ENCODE results near the gene ROBO2.

Gene ROBO2

GRCh38 chr3:77648214-77648613 lies 608.3 kb downstream of the ROBO2 start:
- H3K4me3 ChIP-seq (ENCODE audit: extremely low read depth, insufficient read depth, low read length, poor library complexity, severe bottlenecking): no peak overlapping the region
- no peaks in the 10 kb centered on the region for H3K36me3 ChIP-seq (ENCODE audit: control insufficient read depth, insufficient read depth, low read length)
- H3K4me1 ChIP-seq (ENCODE audit: control insufficient read depth, insufficient read depth, low read length, poor library complexity, severe bottlenecking): no peaks in the 10 kb centered on the region
- no peaks in the 10 kb centered on the region for H3K9me3 ChIP-seq (ENCODE audit: control insufficient read depth, low read length)
- no peak overlapping the region for H3K27ac ChIP-seq (ENCODE audit: low read depth, low read length, severe bottlenecking)
- WGBS, 2 experiments (ENCODE audit: insufficient coverage in 2 of 2): 60% methylated on average over 1 of the region's 2 CpGs; no CpG with 5 or more reads in 1 of the 2 experiments

DNA sequence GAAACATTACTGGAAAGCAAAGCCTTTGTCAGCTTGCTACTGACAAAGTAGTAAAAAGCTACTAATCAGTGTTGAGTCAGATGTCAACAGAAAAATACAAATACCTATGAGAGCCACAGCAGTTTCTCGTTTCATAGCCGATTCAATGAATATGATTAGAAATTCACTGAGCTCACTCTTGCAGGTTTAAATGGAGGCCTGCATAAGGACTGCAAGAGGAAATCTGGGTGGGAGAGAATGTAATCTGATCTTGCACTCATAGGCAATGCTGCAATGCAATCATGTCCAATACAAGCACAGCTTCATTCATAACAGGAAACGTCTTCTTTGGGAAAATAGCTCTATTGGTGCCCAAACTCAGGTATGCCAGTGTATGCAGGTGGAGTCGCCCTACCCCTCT lies 608.8 kb downstream of the ROBO2 start:
- no peak overlapping the region for H3K4me3 ChIP-seq (ENCODE audit: extremely low read depth, insufficient read depth, low read length, poor library complexity, severe bottlenecking)
- H3K36me3 ChIP-seq (ENCODE audit: control insufficient read depth, insufficient read depth, low read length): no peaks in the 10 kb centered on the region
- whole genome bisulfite sequencing, 2 experiments (ENCODE audit: insufficient coverage in 2 of 2): 60% methylated on average over 3 of the region's 4 CpGs; no CpG with 5 or more reads in 1 of the 2 experiments
- H3K27ac ChIP-seq (ENCODE audit: low read depth, low read length, severe bottlenecking): no peak overlapping the region
- H3K9me3 ChIP-seq (ENCODE audit: control insufficient read depth, low read length): no peaks in the 10 kb centered on the region
- no peaks in the 10 kb centered on the region for H3K4me1 ChIP-seq (ENCODE audit: control insufficient read depth, insufficient read depth, low read length, poor library complexity, severe bottlenecking)

DNA sequence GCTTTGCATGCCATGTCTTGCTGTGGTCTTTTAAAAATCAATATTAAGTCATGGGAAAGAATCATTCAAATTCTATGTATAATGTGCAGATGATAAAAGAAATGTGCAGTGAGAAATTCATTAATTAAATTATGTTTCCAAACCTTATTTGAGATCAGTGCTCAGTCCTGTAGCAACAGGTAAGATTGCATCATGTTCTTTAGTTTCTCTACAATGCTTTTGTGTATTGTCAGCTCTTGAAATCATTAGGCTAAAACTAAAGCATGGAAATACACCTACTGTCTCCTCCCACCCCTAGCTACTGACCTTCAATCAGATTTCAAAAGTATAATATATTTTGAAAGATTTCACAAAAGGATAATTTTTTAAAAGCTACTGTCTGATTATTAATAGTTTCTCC lies 612.7 kb downstream of the ROBO2 start:
- Histone ChIP-seq H3K9me3 (ENCODE audit: control insufficient read depth, low read length) (no peaks in the 10 kb centered on the region), H3K4me1 (ENCODE audit: control insufficient read depth, insufficient read depth, low read length, poor library complexity, severe bottlenecking) (no peaks in the 10 kb centered on the region), H3K27ac (ENCODE audit: low read depth, low read length, severe bottlenecking) (no peak overlapping the region), H3K4me3 (ENCODE audit: extremely low read depth, insufficient read depth, low read length, poor library complexity, severe bottlenecking) (no peak overlapping the region), H3K36me3 (ENCODE audit: control insufficient read depth, insufficient read depth, low read length) (no peaks in the 10 kb centered on the region)

DNA sequence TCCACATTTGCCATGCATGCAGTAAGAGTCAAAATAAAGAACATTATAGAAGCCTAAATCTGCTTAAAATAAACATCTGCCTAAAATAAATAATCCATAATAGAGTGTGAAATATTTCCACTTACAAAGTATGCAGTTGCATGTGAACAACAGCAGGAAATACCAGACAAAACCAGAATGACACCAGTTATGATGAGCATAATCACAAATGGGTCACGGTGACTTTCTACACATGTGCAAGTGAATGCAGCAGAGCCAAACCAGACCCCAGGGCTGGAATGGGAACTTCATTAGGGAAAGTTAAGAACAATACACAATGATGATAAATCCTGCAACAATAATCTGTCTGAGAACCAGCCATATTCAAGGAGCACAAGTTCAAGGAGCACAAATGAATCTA lies 615.5 kb downstream of the ROBO2 start:
- Histone ChIP-seq H3K9me3 (ENCODE audit: control insufficient read depth, low read length) (no peaks in the 10 kb centered on the region), H3K4me3 (ENCODE audit: extremely low read depth, insufficient read depth, low read length, poor library complexity, severe bottlenecking) (no peak overlapping the region), H3K36me3 (ENCODE audit: control insufficient read depth, insufficient read depth, low read length) (no peaks in the 10 kb centered on the region), H3K4me1 (ENCODE audit: control insufficient read depth, insufficient read depth, low read length, poor library complexity, severe bottlenecking) (no peaks in the 10 kb centered on the region), H3K27ac (ENCODE audit: low read depth, low read length, severe bottlenecking) (no peak overlapping the region)
- WGBS, 2 experiments (ENCODE audit: insufficient coverage in 2 of 2): 83% methylated on average over 1 of the region's 1 CpG; no CpG with 5 or more reads in 1 of the 2 experiments

GRCh38 chr3:77660718-77661117 lies 620.8 kb downstream of the ROBO2 start:
- no peaks in the 10 kb centered on the region for H3K4me1 ChIP-seq (ENCODE audit: control insufficient read depth, insufficient read depth, low read length, poor library complexity, severe bottlenecking)
- no peak overlapping the region for H3K4me3 ChIP-seq (ENCODE audit: extremely low read depth, insufficient read depth, low read length, poor library complexity, severe bottlenecking)
- WGBS, 2 experiments (ENCODE audit: insufficient coverage in 2 of 2): no CpG with 5 or more reads among the region's 3 CpGs
- H3K36me3 ChIP-seq (ENCODE audit: control insufficient read depth, insufficient read depth, low read length): no peaks in the 10 kb centered on the region
- no peaks in the 10 kb centered on the region for H3K9me3 ChIP-seq (ENCODE audit: control insufficient read depth, low read length)
- H3K27ac ChIP-seq (ENCODE audit: low read depth, low read length, severe bottlenecking): no peak overlapping the region

GRCh38 chr3:77667901-77668300 lies 628.0 kb downstream of the ROBO2 start:
- Histone ChIP-seq H3K4me3 (ENCODE audit: extremely low read depth, insufficient read depth, low read length, poor library complexity, severe bottlenecking) (no peak overlapping the region), H3K9me3 (ENCODE audit: control insufficient read depth, low read length) (no peaks in the 10 kb centered on the region), H3K4me1 (ENCODE audit: control insufficient read depth, insufficient read depth, low read length, poor library complexity, severe bottlenecking) (peaks cover 4% of the 10 kb centered on the region), H3K36me3 (ENCODE audit: control insufficient read depth, insufficient read depth, low read length) (no peaks in the 10 kb centered on the region), H3K27ac (ENCODE audit: low read depth, low read length, severe bottlenecking) (no peak overlapping the region)
- WGBS, 2 experiments (ENCODE audit: insufficient coverage in 2 of 2): 67 to 90% methylated on average over 1 of the region's 1 CpG

- H3K36me3 ChIP-seq (ENCODE audit: control insufficient read depth, insufficient read depth, low read length): no peaks in the 10 kb centered on the region
- H3K9me3 ChIP-seq (ENCODE audit: control insufficient read depth, low read length): no peaks in the 10 kb centered on the region
- no peak overlapping the region for H3K27ac ChIP-seq (ENCODE audit: low read depth, low read length, severe bottlenecking)
- H3K4me1 ChIP-seq (ENCODE audit: control insufficient read depth, insufficient read depth, low read length, poor library complexity, severe bottlenecking): peaks cover 4% of the 10 kb centered on the region
- no peak overlapping the region for H3K4me3 ChIP-seq (ENCODE audit: extremely low read depth, insufficient read depth, low read length, poor library complexity, severe bottlenecking)
- WGBS, 2 experiments (ENCODE audit: insufficient coverage in 2 of 2): 75 to 100% methylated on average over 1 of the region's 1 CpG
These were observed 628.5 kb downstream of the ROBO2 start for GRCh38 chr3:77668376-77668775.

DNA sequence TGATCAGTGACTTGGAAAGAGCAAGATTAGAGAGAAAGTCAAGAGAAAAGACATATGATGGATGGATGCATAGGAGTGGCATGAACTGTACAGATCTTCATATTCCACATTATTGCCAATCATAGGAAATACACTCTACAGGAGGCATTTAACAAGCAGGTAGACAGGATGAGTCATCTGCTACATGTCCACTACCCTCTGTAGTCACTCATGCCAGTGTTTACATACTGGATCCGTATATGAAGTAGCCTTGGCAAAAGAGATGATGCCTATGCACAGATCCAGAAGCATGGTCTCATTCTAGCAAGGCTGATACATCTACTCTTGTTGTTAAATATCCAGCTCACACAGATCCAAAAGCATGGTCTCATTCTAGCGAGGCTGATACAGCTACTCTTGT lies 632.1 kb downstream of the ROBO2 start:
- H3K4me1 ChIP-seq (ENCODE audit: control insufficient read depth, insufficient read depth, low read length, poor library complexity, severe bottlenecking): peaks cover 4% of the 10 kb centered on the region
- H3K4me3 ChIP-seq (ENCODE audit: extremely low read depth, insufficient read depth, low read length, poor library complexity, severe bottlenecking): no peak overlapping the region
- H3K27ac ChIP-seq (ENCODE audit: low read depth, low read length, severe bottlenecking): no peak overlapping the region
- H3K36me3 ChIP-seq (ENCODE audit: control insufficient read depth, insufficient read depth, low read length): no peaks in the 10 kb centered on the region
- H3K9me3 ChIP-seq (ENCODE audit: control insufficient read depth, low read length): no peaks in the 10 kb centered on the region
- WGBS, 2 experiments (ENCODE audit: insufficient coverage in 2 of 2): 94 to 100% methylated on average over 2 of the region's 2 CpGs

- Histone ChIP-seq H3K27ac (ENCODE audit: low read depth, low read length, severe bottlenecking) (no peak overlapping the region), H3K4me1 (ENCODE audit: control insufficient read depth, insufficient read depth, low read length, poor library complexity, severe bottlenecking) (no peaks in the 10 kb centered on the region), H3K36me3 (ENCODE audit: control insufficient read depth, insufficient read depth, low read length) (no peaks in the 10 kb centered on the region), H3K9me3 (ENCODE audit: control insufficient read depth, low read length) (peaks cover 25% of the 10 kb centered on the region), H3K4me3 (ENCODE audit: extremely low read depth, insufficient read depth, low read length, poor library complexity, severe bottlenecking) (no peak overlapping the region)
- WGBS, 2 experiments (ENCODE audit: insufficient coverage in 2 of 2): no CpG with 5 or more reads among the region's 2 CpGs
These were observed 642.3 kb downstream of the ROBO2 start for GRCh38 chr3:77682162-77682561.

GRCh38 chr3:77684115-77684514 lies 644.2 kb downstream of the ROBO2 start:
- no peaks in the 10 kb centered on the region for H3K36me3 ChIP-seq (ENCODE audit: control insufficient read depth, insufficient read depth, low read length)
- H3K27ac ChIP-seq (ENCODE audit: low read depth, low read length, severe bottlenecking): no peak overlapping the region
- no peaks in the 10 kb centered on the region for H3K4me1 ChIP-seq (ENCODE audit: control insufficient read depth, insufficient read depth, low read length, poor library complexity, severe bottlenecking)
- no peak overlapping the region for H3K4me3 ChIP-seq (ENCODE audit: extremely low read depth, insufficient read depth, low read length, poor library complexity, severe bottlenecking)
- H3K9me3 ChIP-seq (ENCODE audit: control insufficient read depth, low read length): peaks cover 25% of the 10 kb centered on the region

GRCh38 chr3:77685713-77686112 lies 645.8 kb downstream of the ROBO2 start:
- 58 to 61% methylated on average over 1 to 2 of the region's 3 CpGs for WGBS, 2 experiments (ENCODE audit: insufficient coverage in 2 of 2)
- Histone ChIP-seq H3K4me1 (ENCODE audit: control insufficient read depth, insufficient read depth, low read length, poor library complexity, severe bottlenecking) (no peaks in the 10 kb centered on the region), H3K4me3 (ENCODE audit: extremely low read depth, insufficient read depth, low read length, poor library complexity, severe bottlenecking) (no peak overlapping the region), H3K36me3 (ENCODE audit: control insufficient read depth, insufficient read depth, low read length) (no peaks in the 10 kb centered on the region), H3K9me3 (ENCODE audit: control insufficient read depth, low read length) (peaks cover 25% of the 10 kb centered on the region), H3K27ac (ENCODE audit: low read depth, low read length, severe bottlenecking) (no peak overlapping the region)

DNA sequence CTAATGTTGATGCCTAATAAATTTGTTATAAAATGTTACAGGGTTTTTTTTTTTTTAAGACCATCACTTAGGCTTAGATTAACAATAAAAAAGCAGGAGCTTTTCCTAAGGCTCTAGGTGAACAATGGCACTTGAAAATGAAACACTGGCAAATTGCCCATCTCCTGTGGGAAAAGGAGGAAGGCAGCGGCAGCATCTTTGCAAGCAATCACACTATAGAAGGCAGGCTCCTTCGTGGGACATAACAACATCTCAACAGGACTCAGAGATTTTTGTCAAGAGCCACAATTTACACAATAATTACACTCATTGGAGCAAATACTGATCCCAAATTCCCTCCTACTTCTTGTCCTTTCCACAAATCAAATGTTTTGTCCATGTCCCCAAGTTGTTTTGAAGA lies 646.7 kb downstream of the ROBO2 start:
- H3K4me3 ChIP-seq (ENCODE audit: extremely low read depth, insufficient read depth, low read length, poor library complexity, severe bottlenecking): no peak overlapping the region
- H3K27ac ChIP-seq (ENCODE audit: low read depth, low read length, severe bottlenecking): no peak overlapping the region
- WGBS, 2 experiments (ENCODE audit: insufficient coverage in 2 of 2): 20% methylated on average over 1 of the region's 2 CpGs; no CpG with 5 or more reads in 1 of the 2 experiments
- H3K4me1 ChIP-seq (ENCODE audit: control insufficient read depth, insufficient read depth, low read length, poor library complexity, severe bottlenecking): no peaks in the 10 kb centered on the region
- peaks cover 18% of the 10 kb centered on the region for H3K9me3 ChIP-seq (ENCODE audit: control insufficient read depth, low read length)
- no peaks in the 10 kb centered on the region for H3K36me3 ChIP-seq (ENCODE audit: control insufficient read depth, insufficient read depth, low read length)

Data from mesodermal cell (in vitro differentiated cells).